OCI-LY1 (cell line): ENCODE data around the gene SLC12A4.

Source experiments
- CTCF ChIP-seq: fragments of 200-600 bp; sonication (generic), shearing (Covaris generic); IDR thresholded peaks from 2 replicates; pipeline ENCODE4 v1.5.1; 2017; ENCODE audit warnings: mild to moderate bottlenecking, antibody characterized with exemption, low read length, moderate library complexity, mixed read lengths
- EZH2 ChIP-seq: fragments of 200-600 bp; sonication (generic), shearing (Covaris generic); IDR thresholded peaks from 2 replicates; pipeline ENCODE4 v1.8.0; 2017; ENCODE audit warnings: borderline replicate concordance, mixed run types, mild to moderate bottlenecking, antibody characterized with exemption, low read length, moderate library complexity, mixed read lengths

GRCh38 chr16:67977469-67978227 lies 9.2 kb upstream of the SLC12A4 start:
- TF ChIP-seq EZH2 (no peak), CTCF (no peak)
